Rectal smooth muscle tissue (tissue), 1 donor: ENCODE measurements around the gene RIN3.
"Not testable (repeated sequence)": the region's sequence is repeated elsewhere in the genome, so short reads cannot be mapped to it uniquely, and the experiment has no call there.

Experiments
- H3K27ac ChIP-seq: one replicate; pipeline ENCODE4 v1.7.0; 2013; ENCODE audit warnings: low read depth, low read length, inconsistent platforms
- H3K27me3 ChIP-seq: one replicate; pipeline ENCODE4 v1.7.0; 2013; ENCODE audit warnings: low read length; ENCODE audit not compliant: control insufficient read depth, insufficient read depth
- H3K36me3 ChIP-seq: one replicate; pipeline ENCODE4 v1.7.0; 2013; ENCODE audit warnings: low read length; ENCODE audit not compliant: control insufficient read depth, insufficient read depth
- H3K4me1 ChIP-seq: one replicate; pipeline ENCODE4 v1.7.0; 2013; ENCODE audit warnings: low read length; ENCODE audit not compliant: control insufficient read depth, insufficient read depth
- H3K4me3 ChIP-seq: one replicate; pipeline ENCODE4 v1.7.0; 2013; ENCODE audit warnings: low read length
- H3K9ac ChIP-seq: one replicate; pipeline ENCODE4 v1.7.0; 2013; ENCODE audit warnings: low read length

The RIN3 gene

DNA sequence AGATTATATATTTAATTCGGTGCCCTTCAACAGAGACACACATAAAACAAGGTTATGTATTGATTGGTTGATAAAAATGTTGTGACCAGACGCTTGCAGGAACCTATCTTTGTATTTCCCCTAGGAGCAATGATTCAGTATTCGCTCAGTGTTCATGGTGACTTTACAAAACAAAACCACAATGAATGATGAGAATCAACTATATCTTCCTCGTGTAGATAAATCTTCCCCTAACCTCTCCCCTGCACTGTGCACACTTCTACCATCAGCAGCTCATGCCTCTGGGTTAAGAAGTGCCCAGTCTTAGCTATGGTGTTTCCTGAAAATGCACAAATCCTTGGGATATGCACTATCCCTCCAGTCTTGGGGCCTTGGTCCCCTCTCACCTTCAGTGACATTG, 16.3 kb downstream of the RIN3 start:
- H3K4me3 ChIP-seq: no peak overlapping the region
- H3K36me3 ChIP-seq: no peaks in the 10 kb centered on the region
- no peak overlapping the region for H3K9ac ChIP-seq
- H3K27ac ChIP-seq: no peak overlapping the region
- peaks cover 9% of the 10 kb centered on the region for H3K4me1 ChIP-seq
- no peaks in the 10 kb centered on the region for H3K27me3 ChIP-seq

DNA sequence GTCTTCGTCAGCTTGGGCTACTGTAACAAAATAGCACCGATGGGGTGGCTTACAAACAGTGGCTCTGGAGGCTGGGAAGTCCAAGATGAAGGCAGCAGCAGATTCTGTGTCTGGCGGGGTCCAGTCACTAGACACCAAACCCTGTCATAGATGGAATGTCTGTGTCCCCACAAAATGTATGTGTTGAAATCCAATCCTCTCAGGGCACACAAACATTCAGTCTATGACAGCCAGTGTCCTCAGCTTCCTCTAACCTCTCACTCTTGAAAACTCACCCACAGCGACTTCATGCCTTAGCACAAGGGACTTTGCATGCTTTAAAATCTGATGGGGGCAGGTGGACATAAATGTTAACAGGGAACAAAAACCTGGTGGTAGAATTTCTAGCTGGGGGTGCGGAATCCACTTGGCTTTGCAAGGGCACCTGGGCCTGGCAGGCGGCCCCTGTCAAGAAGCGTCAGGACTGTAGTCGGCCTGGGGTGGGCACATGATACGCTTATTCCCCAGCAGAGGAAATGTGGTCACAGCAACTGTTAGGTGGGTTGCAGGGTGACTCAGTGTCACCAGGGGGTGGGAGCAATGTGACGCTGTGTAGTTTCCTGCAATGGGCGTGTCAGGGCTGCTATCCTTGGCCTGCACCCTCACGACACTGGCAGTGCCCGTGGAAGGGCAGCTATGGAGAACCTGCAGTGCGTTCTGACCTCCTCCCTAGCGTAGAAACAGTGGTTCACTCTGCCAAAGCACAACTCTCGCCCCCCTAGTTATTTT, 17.7 kb downstream of the RIN3 start:
- no peak overlapping the region for H3K4me3 ChIP-seq
- no peak overlapping the region for H3K9ac ChIP-seq
- H3K36me3 ChIP-seq: no peaks in the 10 kb centered on the region
- no peaks in the 10 kb centered on the region for H3K27me3 ChIP-seq
- H3K4me1 ChIP-seq: peaks cover 2% of the 10 kb centered on the region
- no peak overlapping the region for H3K27ac ChIP-seq

DNA sequence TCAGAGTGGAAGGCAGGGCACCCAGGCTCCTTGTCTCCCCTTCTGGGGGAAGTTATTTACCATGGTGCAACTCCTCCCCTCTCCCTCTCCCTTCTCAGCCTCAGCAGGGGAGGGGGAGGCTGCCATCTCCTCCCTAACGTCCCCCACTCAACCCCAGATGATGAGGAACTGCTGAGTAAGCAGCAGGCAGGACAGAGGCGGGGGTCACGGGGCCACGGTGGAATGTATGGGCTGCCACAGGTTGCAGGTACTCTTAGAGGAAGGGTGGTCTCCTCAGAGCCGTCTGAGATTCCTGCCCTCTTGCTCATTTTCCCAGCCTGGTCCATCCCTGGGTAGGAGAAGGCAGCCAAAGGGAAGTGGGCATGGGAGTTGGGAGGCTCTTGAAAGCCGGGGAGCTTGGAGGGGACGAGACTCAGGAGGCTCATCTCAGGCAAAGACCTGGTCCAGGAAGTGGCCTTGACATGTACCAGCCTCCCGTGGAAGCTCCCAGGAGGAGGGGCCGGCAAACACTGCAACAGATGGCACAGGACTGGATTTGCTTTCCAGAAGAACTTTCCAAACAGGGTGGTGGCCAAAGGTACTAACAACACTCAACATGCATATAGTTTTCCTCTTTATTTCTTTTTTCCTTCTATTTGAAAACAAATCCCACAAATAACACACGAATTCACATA, 19.0 kb downstream of the RIN3 start:
- Histone ChIP-seq H3K4me3 (no peak overlapping the region), H3K9ac (no peak overlapping the region), H3K4me1 (peaks cover 2% of the 10 kb centered on the region), H3K27ac (no peak overlapping the region), H3K27me3 (no peaks in the 10 kb centered on the region), H3K36me3 (no peaks in the 10 kb centered on the region)

GRCh38 chr14:92534932-92535643, 21.5 kb downstream of the RIN3 start:
- Histone ChIP-seq H3K27me3 (no peaks in the 10 kb centered on the region), H3K4me1 (peaks cover 11% of the 10 kb centered on the region), H3K36me3 (no peaks in the 10 kb centered on the region), H3K27ac (no peak overlapping the region), H3K9ac (no peak overlapping the region), H3K4me3 (no peak overlapping the region)

GRCh38 chr14:92536231-92536630, 22.6 kb downstream of the RIN3 start:
- H3K36me3 ChIP-seq, H3K9ac ChIP-seq, H3K27me3 ChIP-seq, H3K4me3 ChIP-seq, H3K27ac ChIP-seq: not testable (repeated sequence)
- H3K4me1 ChIP-seq: peaks cover 20% of the 10 kb centered on the region

- no peak overlapping the region for H3K9ac ChIP-seq
- H3K4me1 ChIP-seq: peaks cover 18% of the 10 kb centered on the region
- H3K27me3 ChIP-seq: no peaks in the 10 kb centered on the region
- no peak overlapping the region for H3K4me3 ChIP-seq
- no peaks in the 10 kb centered on the region for H3K36me3 ChIP-seq
- no peak overlapping the region for H3K27ac ChIP-seq
These were observed 24.9 kb downstream of the RIN3 start for GRCh38 chr14:92538412-92538985.

- H3K27me3 ChIP-seq: no peaks in the 10 kb centered on the region
- peak overlapping the region; percentile 82 for H3K27ac ChIP-seq
- H3K4me1 ChIP-seq: peaks cover 18% of the 10 kb centered on the region
- H3K9ac ChIP-seq: no peak overlapping the region
- no peaks in the 10 kb centered on the region for H3K36me3 ChIP-seq
- no peak overlapping the region for H3K4me3 ChIP-seq
These were observed 25.8 kb downstream of the RIN3 start for GRCh38 chr14:92539419-92539818.

- Histone ChIP-seq H3K4me3 (no peak overlapping the region), H3K9ac (no peak overlapping the region), H3K4me1 (peaks cover 18% of the 10 kb centered on the region), H3K36me3 (no peaks in the 10 kb centered on the region), H3K27ac (peak overlapping the region; percentile 82), H3K27me3 (no peaks in the 10 kb centered on the region)
These were observed 26.3 kb downstream of the RIN3 start for GRCh38 chr14:92539875-92540274.

GRCh38 chr14:92540472-92541048, 27.0 kb downstream of the RIN3 start:
- Histone ChIP-seq H3K27me3 (no peaks in the 10 kb centered on the region), H3K9ac (no peak overlapping the region), H3K36me3 (no peaks in the 10 kb centered on the region), H3K27ac (peak overlapping the region; percentile 82), H3K4me1 (peaks cover 18% of the 10 kb centered on the region), H3K4me3 (no peak overlapping the region)

- H3K27ac ChIP-seq: no peak overlapping the region
- no peaks in the 10 kb centered on the region for H3K27me3 ChIP-seq
- no peaks in the 10 kb centered on the region for H3K36me3 ChIP-seq
- H3K4me3 ChIP-seq: no peak overlapping the region
- no peak overlapping the region for H3K9ac ChIP-seq
- H3K4me1 ChIP-seq: peaks cover 18% of the 10 kb centered on the region
These were observed 29.4 kb downstream of the RIN3 start for GRCh38 chr14:92542766-92543554.

GRCh38 chr14:92544051-92544720, 30.6 kb downstream of the RIN3 start:
- Histone ChIP-seq H3K9ac (no peak overlapping the region), H3K4me1 (peaks cover 20% of the 10 kb centered on the region), H3K4me3 (no peak overlapping the region), H3K27ac (no peak overlapping the region), H3K36me3 (no peaks in the 10 kb centered on the region), H3K27me3 (no peaks in the 10 kb centered on the region)
